H1 (cell line): ENCODE measurements around the gene MPRIP. TPM values are rescaled to one million over a fixed set of nuclear protein-coding genes. Genes with fewer than 3 reads are reported as not detected.

Experiments used
- CTCF ChIA-PET: fragments of 300-600 bp; sonication (Branson Sonifier 250); formaldehyde crosslinking; loops from one replicate; lab custom pipeline; 2021; ENCODE audit not compliant: partially characterized antibody; lab: Charles Lee
- POLR2A ChIA-PET: fragments of 300-600 bp; sonication (Branson Sonifier 250); formaldehyde crosslinking; loops from one replicate; lab custom pipeline; 2021; ENCODE audit warnings: inconsistent platforms; ENCODE audit not compliant: partially characterized antibody; lab: Charles Lee
- DNase-seq, 2 experiments: peaks; one replicate each; pipeline versions ENCODE4 v3.0.0 to v3.0.0-alpha.2; 2010 to 2022; ENCODE audit warnings: low spot score in 2 of 2, low read depth in 1 of 2, mixed read lengths in 1 of 2
- FAIRE-seq: peaks from 2 replicates; lab custom pipeline; 2011; peaks lifted over from hg19 to GRCh38; lab: Jason Lieb, UNC
- H2AFZ ChIP-seq: 2 replicates; pipeline ENCODE4 v1.8.1; 2012; ENCODE audit warnings: low read length, inconsistent platforms
- H2AK5ac ChIP-seq: 2 replicates; pipeline ENCODE4 v1.6.1; 2013; ENCODE audit warnings: low read depth, low read length
- H2BK120ac ChIP-seq: replicated peaks from 2 replicates; pipeline ENCODE3; 2013; ENCODE audit warnings: low read depth, low read length, inconsistent platforms
- H2BK12ac ChIP-seq: 2 replicates; pipeline ENCODE4 v1.6.1; 2013; ENCODE audit warnings: low read depth, low read length
- H2BK15ac ChIP-seq: 2 replicates; pipeline ENCODE4 v1.6.1; 2013; ENCODE audit warnings: low read length
- H2BK20ac ChIP-seq: 2 replicates; pipeline ENCODE4 v1.6.1; 2013; ENCODE audit warnings: low read length
- H2BK5ac ChIP-seq: 2 replicates; pipeline ENCODE4 v1.6.1; 2013; ENCODE audit warnings: low read depth, low read length
- H3K14ac ChIP-seq: 2 replicates; pipeline ENCODE4 v1.6.1; 2013; ENCODE audit warnings: inconsistent platforms; ENCODE audit not compliant: insufficient read length
- H3K18ac ChIP-seq: 2 replicates; pipeline ENCODE4 v1.6.1; 2013; ENCODE audit warnings: low read length; ENCODE audit errors: extremely low read depth
- H3K23ac ChIP-seq: 2 replicates; pipeline ENCODE4 v1.6.1; 2013; ENCODE audit warnings: inconsistent platforms; ENCODE audit not compliant: insufficient read length
- H3K23me2 ChIP-seq: 2 replicates; pipeline ENCODE4 v1.6.1; 2013; ENCODE audit warnings: low read depth, low read length
- H3K27ac ChIP-seq: 2 replicates; pipeline ENCODE4 v1.6.1; 2011; ENCODE audit warnings: low read depth, low read length, inconsistent platforms
- H3K27me3 ChIP-seq, 4 experiments: replicated peaks in 1 of 4; 1 replicate in 1 of 4; 2 replicates in 3 of 4; pipeline versions ENCODE4 v1.6.1 to v1.8.1; 2011 to 2013; ENCODE audit warnings: low read length in 3 of 4, mild to moderate bottlenecking in 3 of 4, inconsistent platforms in 2 of 4, mixed read lengths in 2 of 4, moderate library complexity in 1 of 4; ENCODE audit not compliant: control insufficient read depth in 3 of 4, insufficient read depth in 3 of 4; ENCODE audit errors: extremely low read depth in 1 of 4
- H3K36me3 ChIP-seq, 4 experiments: 2 replicates each; pipeline versions ENCODE4 v1.6.1 to v1.8.1; 2011 to 2013; ENCODE audit warnings: mild to moderate bottlenecking in 4 of 4, low read length in 3 of 4, moderate library complexity in 2 of 4, control low read depth in 1 of 4, inconsistent platforms in 1 of 4; ENCODE audit not compliant: insufficient read depth in 4 of 4, control insufficient read depth in 2 of 4
- H3K4ac ChIP-seq: replicated peaks from 2 replicates; pipeline ENCODE3; 2013; ENCODE audit warnings: low read length, low read depth, mixed read lengths, inconsistent platforms; ENCODE audit not compliant: insufficient read length
- H3K4me1 ChIP-seq, 4 experiments: replicated peaks in 1 of 4; 1 replicate in 1 of 4; 2 replicates in 3 of 4; pipeline versions ENCODE4 v1.6.1 to v1.8.1; 2011 to 2013; ENCODE audit warnings: low read length in 3 of 4, inconsistent platforms in 2 of 4, mixed read lengths in 1 of 4; ENCODE audit not compliant: insufficient read depth in 4 of 4, control insufficient read depth in 3 of 4
- H3K4me2 ChIP-seq, 2 experiments: 2 replicates each; pipeline versions ENCODE4 v1.6.1 to v1.8.1; 2011 to 2013; ENCODE audit warnings: low read depth in 2 of 2, low read length in 2 of 2, control low read depth in 1 of 2, inconsistent platforms in 1 of 2, mild to moderate bottlenecking in 1 of 2; ENCODE audit not compliant: insufficient read depth in 1 of 2
- H3K4me3 ChIP-seq, 4 experiments: fragments of 200-600, 300-600 bp in 1 of 4; sonication (generic), shearing (Covaris generic), sonication (Bioruptor Twin) in 1 of 4; 2 replicates each; pipeline versions ENCODE4 v1.5.1 to v1.8.1; 2011 to 2016; ENCODE audit warnings: low read length in 4 of 4, low read depth in 3 of 4, control low read depth in 2 of 4, inconsistent platforms in 2 of 4, mild to moderate bottlenecking in 2 of 4, mixed read lengths in 1 of 4, moderate library complexity in 1 of 4; ENCODE audit not compliant: insufficient read depth in 2 of 4; ENCODE audit errors: extremely low read depth in 1 of 4
- H3K56ac ChIP-seq: replicated peaks from 2 replicates; pipeline ENCODE3; 2013; ENCODE audit warnings: low read depth, mild to moderate bottlenecking, mixed read lengths, low read length, inconsistent platforms; ENCODE audit not compliant: insufficient read length
- H3K79me1 ChIP-seq: 2 replicates; pipeline ENCODE4 v1.6.1; 2013; ENCODE audit warnings: low read depth, low read length, control low read depth
- H3K79me2 ChIP-seq, 2 experiments: 2 replicates each; pipeline versions ENCODE4 v1.6.1 to v1.8.1; 2012 to 2013; ENCODE audit warnings: low read length in 2 of 2, mild to moderate bottlenecking in 2 of 2, inconsistent platforms in 1 of 2; ENCODE audit not compliant: insufficient read depth in 2 of 2, control insufficient read depth in 1 of 2
- H3K9ac ChIP-seq, 4 experiments: replicated peaks in 1 of 4; 1 replicate in 1 of 4; 2 replicates in 3 of 4; pipeline versions ENCODE4 v1.6.1 to v1.8.1; 2011 to 2013; ENCODE audit warnings: low read depth in 3 of 4, low read length in 3 of 4, control low read depth in 2 of 4, mild to moderate bottlenecking in 2 of 4, moderate library complexity in 2 of 4, inconsistent platforms in 1 of 4; ENCODE audit errors: extremely low read depth in 1 of 4
- H3K9me3 ChIP-seq, 2 experiments: 2 replicates each; pipeline versions ENCODE4 v1.6.1 to v1.8.1; 2012 to 2013; ENCODE audit warnings: mild to moderate bottlenecking in 2 of 2, moderate library complexity in 2 of 2, control low read depth in 1 of 2, inconsistent platforms in 1 of 2, low read depth in 1 of 2, low read length in 1 of 2, mixed read lengths in 1 of 2; ENCODE audit not compliant: insufficient read depth in 2 of 2
- H4K20me1 ChIP-seq, 2 experiments: replicated peaks in 1 of 2; 2 replicates each; pipeline versions ENCODE3 to v1.8.1; 2011 to 2013; ENCODE audit warnings: inconsistent platforms in 2 of 2, low read length in 2 of 2, mild to moderate bottlenecking in 1 of 2; ENCODE audit not compliant: insufficient read depth in 2 of 2, control insufficient read depth in 1 of 2
- H4K5ac ChIP-seq: 2 replicates; pipeline ENCODE4 v1.6.1; 2013; ENCODE audit warnings: low read length, low read depth, mixed read lengths, inconsistent platforms; ENCODE audit not compliant: insufficient read length
- H4K8ac ChIP-seq: 2 replicates; pipeline ENCODE4 v1.8.0; 2013; ENCODE audit warnings: mild to moderate bottlenecking, moderate library complexity, low read length, inconsistent platforms; ENCODE audit not compliant: insufficient read depth; ENCODE audit errors: extremely low read depth
- H4K91ac ChIP-seq: replicated peaks from 2 replicates; pipeline ENCODE3; 2013; ENCODE audit warnings: low read length, mixed read lengths, inconsistent platforms; ENCODE audit not compliant: insufficient read length
- WGBS, 2 experiments: shearing (Covaris generic) in 1 of 2; methylation state at CpG; one replicate each; pipeline versions ENCODE4 v1.1.6 to v1.1.7; 2013 to 2015; ENCODE audit warnings: low lambda C conversion rate in 2 of 2, mixed read lengths in 2 of 2, inconsistent platforms in 1 of 2, low coverage in 1 of 2, missing lambda C conversion rate in 1 of 2; ENCODE audit not compliant: insufficient replicate concordance in 2 of 2, insufficient coverage in 1 of 2, insufficient read length in 1 of 2; ENCODE audit errors: extremely low coverage in 1 of 2, missing lambda C conversion rate in 1 of 2; 5-methylcytosine and 5-hydroxymethylcytosine counted together
- polyA plus RNA-seq, 7 experiments: library from polyadenylated mRNA; depleted of rRNA in 3 of 7; stranded (reverse) in 5 of 7; unstranded in 2 of 7; fragments of >200 nt in 5 of 7; fragments of 200-250 nt in 2 of 7; gene quantifications; 1 replicate in 5 of 7; 2 replicates in 1 of 7; 4 replicates in 1 of 7; pipeline versions ENCODE4 v1.2.1 to v1.2.3, GENCODE V29; 2011 to 2013; ENCODE audit warnings: missing spikeins in 2 of 7, mixed read lengths in 2 of 7
- total RNA-seq: library from RNA; stranded (reverse); fragmentation: NEBNext Ultra II Directional; extraction: Animal tissue kit (Norgen Biotek cat#: 25700); gene quantifications from 2 replicates; pipeline ENCODE4 v1.2.1, GENCODE V29; 2021

MPRIP gene
- total and polyA plus RNA-seq, 2 of the 8 experiments (the other 6 are each of a cell fraction or from before 2014, with no cell fraction given) = 48.6 to 146 TPM

DNA sequence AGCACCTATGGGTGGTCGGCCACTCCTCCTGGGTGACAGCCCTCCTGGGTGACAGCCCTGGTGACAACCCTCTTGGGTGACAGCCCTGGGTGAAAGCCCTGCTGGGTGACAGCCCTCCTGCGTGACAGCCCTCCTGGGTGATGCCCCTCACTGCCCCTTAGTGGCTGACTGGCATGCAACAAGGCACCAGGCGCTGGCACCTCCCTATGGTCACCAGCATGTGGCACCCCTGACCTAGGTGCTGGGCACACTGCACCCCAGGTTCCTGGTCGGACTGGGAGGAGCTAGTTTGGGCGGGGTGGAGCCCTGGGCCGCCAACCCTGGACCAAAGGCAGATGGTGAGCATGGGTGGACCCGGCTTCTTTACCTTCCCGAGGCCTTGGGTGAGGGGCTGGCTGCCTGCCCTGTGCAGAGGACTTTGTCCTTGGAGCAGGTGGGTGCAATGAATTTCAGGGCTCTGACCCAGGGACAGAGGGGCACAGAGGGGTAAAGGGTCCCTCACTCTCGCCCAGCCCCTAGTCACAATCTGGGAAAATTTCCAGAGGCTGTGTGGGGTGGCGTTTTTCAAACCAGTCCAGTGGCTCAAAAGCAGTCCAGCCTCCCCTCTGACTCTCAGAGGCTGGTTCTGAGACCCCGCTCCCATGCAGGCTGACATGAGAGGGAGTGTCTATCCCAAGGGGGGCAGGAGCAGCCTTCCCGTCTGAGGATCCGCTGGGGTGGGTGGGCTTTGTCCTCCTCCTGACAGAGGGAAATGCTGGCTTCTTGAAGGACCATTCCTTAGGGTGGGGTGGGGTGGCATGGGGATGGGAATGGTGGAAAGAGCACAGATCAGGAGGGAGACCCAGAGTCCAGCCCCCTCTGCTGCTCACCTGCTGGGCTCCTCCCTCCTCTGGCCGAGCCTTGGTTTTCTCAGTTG, 44.5 kb upstream of the MPRIP start:
- DNase-seq = no peak
- no peaks in the 10 kb centered on the region for H3K79me2 ChIP-seq
- H3K4me2 ChIP-seq = no peak overlapping the region
- FAIRE-seq = no peak
- H2BK120ac ChIP-seq = no peak overlapping the region
- no peaks in the 10 kb centered on the region for H3K23me2 ChIP-seq
- no peak overlapping the region for H2AFZ ChIP-seq
- H3K4ac ChIP-seq = no peak overlapping the region
- H2BK15ac ChIP-seq = no peak overlapping the region
- no peak overlapping the region for H4K5ac ChIP-seq
- H3K23ac ChIP-seq = no peak overlapping the region
- no peak overlapping the region for H3K18ac ChIP-seq
- H3K79me1 ChIP-seq = no peaks in the 10 kb centered on the region
- H3K56ac ChIP-seq = no peak overlapping the region
- H3K36me3 ChIP-seq = no peaks in the 10 kb centered on the region
- H3K27me3 ChIP-seq = no peaks in the 10 kb centered on the region
- no peak overlapping the region; the same call in 1 of the 2 replicates for H4K8ac ChIP-seq
- no peak overlapping the region for H3K9ac ChIP-seq
- no peak overlapping the region for H2AK5ac ChIP-seq
- 94% methylated on average over 14 of the region's 14 CpGs; no CpG with 5 or more reads in 1 of the 2 experiments for WGBS, 2 experiments
- 0 out of 7 replicates have a peak, but pooled peaks cover 0 to 4% (median 0%) of the 10 kb centered on the region in 4 experiments for H3K4me1 ChIP-seq
- no peak overlapping the region for H3K14ac ChIP-seq
- no peak overlapping the region for H4K91ac ChIP-seq
- no peak overlapping the region for H3K4me3 ChIP-seq
- no peak overlapping the region for H2BK5ac ChIP-seq
- CTCF ChIA-PET = interaction anchor here (1.2 to 1.7 kb wide), 3 partner anchors 19 to 146 kb away, joined by 3 to 5 read pairs (median 3); no protein-coding TSS in a partner anchor
- POLR2A ChIA-PET = no interaction called here
- H2BK12ac ChIP-seq = no peak overlapping the region
- peaks cover 0 to 3% of the 10 kb centered on the region in 2 experiments; a peak in 2 of 4 replicates for H3K9me3 ChIP-seq
- H2BK20ac ChIP-seq = no peak overlapping the region
- H4K20me1 ChIP-seq = no peaks in the 10 kb centered on the region
- H3K27ac ChIP-seq = no peak overlapping the region
